H1 (cell line): ENCODE results near the gene SLC35F3. TPM values are rescaled to one million over a fixed set of nuclear protein-coding genes. Genes with fewer than 3 reads are reported as not detected.

Experiments
- polyA plus RNA-seq, 7 experiments: library from polyadenylated mRNA; depleted of rRNA in 3 of 7; stranded (reverse) in 5 of 7; unstranded in 2 of 7; fragments of >200 nt in 5 of 7; fragments of 200-250 nt in 2 of 7; gene quantifications; 1 replicate in 5 of 7; 2 replicates in 1 of 7; 4 replicates in 1 of 7; pipeline versions ENCODE4 v1.2.1 to v1.2.3, GENCODE V29; 2011 to 2013; ENCODE audit warnings: missing spikeins in 2 of 7, mixed read lengths in 2 of 7
- total RNA-seq: library from RNA; stranded (reverse); fragmentation: NEBNext Ultra II Directional; extraction: Animal tissue kit (Norgen Biotek cat#: 25700); gene quantifications from 2 replicates; pipeline ENCODE4 v1.2.1, GENCODE V29; 2021
- TF ChIP-seq, protein P1 (sequence below): fragments of 300-600 bp; sonication (generic); IDR thresholded peaks from 2 replicates; pipeline ENCODE4 v1.7.1; 2012; ENCODE audit warnings: low read length, moderate library complexity, mild to moderate bottlenecking, inconsistent platforms; ENCODE audit not compliant: insufficient replicate concordance

SLC35F3 gene
- total and polyA plus RNA-seq, 2 of the 8 experiments (the other 6 are each of a cell fraction or from before 2014, with no cell fraction given), result 0.78 to 1.2 TPM

DNA sequence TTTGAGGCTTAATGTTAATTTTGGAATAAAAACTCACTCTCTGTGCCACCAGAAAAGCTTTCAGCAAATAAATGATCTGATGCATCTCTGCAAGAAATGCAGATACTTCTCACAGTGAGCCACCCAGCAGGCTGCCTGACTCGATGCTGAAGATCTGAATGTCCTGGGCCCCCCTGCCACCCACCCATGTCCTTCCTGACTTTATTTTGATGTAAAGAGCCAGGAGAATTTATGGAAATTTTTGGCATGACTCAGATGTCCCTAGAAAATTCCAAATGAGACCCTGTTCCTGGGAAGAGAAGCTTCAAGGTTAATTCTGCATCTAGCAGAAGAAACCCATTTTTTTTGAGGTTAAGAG lies 406.0 kb downstream of the SLC35F3 start (continued):
- TF ChIP-seq, protein P1, sequence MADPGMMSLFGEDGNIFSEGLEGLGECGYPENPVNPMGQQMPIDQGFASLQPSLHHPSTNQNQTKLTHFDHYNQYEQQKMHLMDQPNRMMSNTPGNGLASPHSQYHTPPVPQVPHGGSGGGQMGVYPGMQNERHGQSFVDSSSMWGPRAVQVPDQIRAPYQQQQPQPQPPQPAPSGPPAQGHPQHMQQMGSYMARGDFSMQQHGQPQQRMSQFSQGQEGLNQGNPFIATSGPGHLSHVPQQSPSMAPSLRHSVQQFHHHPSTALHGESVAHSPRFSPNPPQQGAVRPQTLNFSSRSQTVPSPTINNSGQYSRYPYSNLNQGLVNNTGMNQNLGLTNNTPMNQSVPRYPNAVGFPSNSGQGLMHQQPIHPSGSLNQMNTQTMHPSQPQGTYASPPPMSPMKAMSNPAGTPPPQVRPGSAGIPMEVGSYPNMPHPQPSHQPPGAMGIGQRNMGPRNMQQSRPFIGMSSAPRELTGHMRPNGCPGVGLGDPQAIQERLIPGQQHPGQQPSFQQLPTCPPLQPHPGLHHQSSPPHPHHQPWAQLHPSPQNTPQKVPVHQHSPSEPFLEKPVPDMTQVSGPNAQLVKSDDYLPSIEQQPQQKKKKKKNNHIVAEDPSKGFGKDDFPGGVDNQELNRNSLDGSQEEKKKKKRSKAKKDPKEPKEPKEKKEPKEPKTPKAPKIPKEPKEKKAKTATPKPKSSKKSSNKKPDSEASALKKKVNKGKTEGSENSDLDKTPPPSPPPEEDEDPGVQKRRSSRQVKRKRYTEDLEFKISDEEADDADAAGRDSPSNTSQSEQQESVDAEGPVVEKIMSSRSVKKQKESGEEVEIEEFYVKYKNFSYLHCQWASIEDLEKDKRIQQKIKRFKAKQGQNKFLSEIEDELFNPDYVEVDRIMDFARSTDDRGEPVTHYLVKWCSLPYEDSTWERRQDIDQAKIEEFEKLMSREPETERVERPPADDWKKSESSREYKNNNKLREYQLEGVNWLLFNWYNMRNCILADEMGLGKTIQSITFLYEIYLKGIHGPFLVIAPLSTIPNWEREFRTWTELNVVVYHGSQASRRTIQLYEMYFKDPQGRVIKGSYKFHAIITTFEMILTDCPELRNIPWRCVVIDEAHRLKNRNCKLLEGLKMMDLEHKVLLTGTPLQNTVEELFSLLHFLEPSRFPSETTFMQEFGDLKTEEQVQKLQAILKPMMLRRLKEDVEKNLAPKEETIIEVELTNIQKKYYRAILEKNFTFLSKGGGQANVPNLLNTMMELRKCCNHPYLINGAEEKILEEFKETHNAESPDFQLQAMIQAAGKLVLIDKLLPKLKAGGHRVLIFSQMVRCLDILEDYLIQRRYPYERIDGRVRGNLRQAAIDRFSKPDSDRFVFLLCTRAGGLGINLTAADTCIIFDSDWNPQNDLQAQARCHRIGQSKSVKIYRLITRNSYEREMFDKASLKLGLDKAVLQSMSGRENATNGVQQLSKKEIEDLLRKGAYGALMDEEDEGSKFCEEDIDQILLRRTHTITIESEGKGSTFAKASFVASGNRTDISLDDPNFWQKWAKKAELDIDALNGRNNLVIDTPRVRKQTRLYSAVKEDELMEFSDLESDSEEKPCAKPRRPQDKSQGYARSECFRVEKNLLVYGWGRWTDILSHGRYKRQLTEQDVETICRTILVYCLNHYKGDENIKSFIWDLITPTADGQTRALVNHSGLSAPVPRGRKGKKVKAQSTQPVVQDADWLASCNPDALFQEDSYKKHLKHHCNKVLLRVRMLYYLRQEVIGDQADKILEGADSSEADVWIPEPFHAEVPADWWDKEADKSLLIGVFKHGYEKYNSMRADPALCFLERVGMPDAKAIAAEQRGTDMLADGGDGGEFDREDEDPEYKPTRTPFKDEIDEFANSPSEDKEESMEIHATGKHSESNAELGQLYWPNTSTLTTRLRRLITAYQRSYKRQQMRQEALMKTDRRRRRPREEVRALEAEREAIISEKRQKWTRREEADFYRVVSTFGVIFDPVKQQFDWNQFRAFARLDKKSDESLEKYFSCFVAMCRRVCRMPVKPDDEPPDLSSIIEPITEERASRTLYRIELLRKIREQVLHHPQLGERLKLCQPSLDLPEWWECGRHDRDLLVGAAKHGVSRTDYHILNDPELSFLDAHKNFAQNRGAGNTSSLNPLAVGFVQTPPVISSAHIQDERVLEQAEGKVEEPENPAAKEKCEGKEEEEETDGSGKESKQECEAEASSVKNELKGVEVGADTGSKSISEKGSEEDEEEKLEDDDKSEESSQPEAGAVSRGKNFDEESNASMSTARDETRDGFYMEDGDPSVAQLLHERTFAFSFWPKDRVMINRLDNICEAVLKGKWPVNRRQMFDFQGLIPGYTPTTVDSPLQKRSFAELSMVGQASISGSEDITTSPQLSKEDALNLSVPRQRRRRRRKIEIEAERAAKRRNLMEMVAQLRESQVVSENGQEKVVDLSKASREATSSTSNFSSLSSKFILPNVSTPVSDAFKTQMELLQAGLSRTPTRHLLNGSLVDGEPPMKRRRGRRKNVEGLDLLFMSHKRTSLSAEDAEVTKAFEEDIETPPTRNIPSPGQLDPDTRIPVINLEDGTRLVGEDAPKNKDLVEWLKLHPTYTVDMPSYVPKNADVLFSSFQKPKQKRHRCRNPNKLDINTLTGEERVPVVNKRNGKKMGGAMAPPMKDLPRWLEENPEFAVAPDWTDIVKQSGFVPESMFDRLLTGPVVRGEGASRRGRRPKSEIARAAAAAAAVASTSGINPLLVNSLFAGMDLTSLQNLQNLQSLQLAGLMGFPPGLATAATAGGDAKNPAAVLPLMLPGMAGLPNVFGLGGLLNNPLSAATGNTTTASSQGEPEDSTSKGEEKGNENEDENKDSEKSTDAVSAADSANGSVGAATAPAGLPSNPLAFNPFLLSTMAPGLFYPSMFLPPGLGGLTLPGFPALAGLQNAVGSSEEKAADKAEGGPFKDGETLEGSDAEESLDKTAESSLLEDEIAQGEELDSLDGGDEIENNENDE, result no peak
